HG03457 (cell line): Measurements from ENCODE around the gene GUSB.

Experiments used
- ATAC-seq: cut with Tn5 transposase; IDR thresholded peaks from one replicate; pipeline ENCODE4 v1.9.1; 2021; ENCODE audit warnings: moderate number of reproducible peaks; ENCODE audit not compliant: unreplicated experiment

The GUSB gene

GRCh38 chr7:65931685-65932084 lies 50.3 kb downstream of the GUSB start:
- no peak for ATAC-seq

DNA sequence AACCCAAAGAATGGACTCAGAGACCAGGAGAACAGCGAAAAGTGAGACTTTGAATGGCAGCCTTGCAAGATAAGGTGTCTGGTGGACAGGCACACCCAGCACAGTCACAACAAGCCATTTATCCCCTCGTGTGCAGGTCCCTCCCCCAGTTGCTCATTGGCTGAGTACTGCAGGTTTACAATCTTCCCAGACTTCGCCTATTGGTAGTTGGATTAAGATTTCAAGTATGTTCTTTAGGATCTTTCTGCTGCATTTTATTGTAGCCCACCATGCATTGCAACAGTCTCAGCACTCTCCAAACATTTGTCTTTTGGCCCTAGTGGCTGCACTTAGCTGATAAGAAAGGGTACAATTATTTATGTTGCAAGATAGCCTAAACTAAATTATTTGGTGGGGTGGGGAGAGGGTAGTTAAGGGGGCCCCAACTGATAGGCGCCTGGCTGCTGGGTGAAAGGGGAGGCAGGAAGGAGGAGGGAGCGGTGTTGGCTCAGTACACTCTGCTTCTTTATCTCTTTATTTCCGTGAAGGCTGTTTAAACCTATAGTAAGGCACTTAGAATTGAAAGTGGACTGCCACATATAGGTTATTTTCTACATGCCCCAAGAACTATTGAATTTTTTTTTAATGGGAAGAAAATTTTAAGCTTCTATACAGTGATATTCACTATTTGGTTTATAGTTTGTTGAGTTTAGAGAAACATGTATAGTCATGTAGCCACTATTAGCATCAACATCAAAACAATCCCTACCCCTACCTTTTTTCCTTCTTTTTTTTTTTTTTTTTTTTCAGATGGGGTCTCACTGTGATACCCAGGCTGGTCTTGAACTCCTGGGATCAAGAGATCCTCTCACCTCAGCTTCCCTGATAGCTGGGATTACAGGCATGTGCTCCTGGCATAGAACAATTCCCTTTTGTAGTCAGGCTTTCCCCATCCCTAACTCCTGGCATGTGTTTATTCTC lies 54.2 kb downstream of the GUSB start:
- ATAC-seq = no peak

DNA sequence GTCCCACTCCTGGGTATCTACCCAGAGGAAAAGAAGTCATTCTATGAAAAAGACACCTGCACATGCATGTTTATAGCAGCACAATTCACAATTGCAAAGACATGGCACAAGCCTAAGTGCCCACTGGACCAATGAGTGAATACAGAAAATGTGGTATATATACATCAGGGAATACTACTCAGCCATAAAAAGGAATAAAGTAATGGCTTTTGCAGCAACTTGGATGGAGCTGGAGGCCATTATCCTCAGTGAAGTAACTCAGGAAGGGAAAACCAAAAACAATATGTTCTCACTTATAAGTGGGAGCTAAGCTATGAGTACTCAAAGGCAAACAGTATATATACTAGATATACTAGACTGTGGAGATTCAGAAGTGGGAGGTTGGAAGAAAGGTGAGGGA lies 55.4 kb downstream of the GUSB start:
- no peak for ATAC-seq

DNA sequence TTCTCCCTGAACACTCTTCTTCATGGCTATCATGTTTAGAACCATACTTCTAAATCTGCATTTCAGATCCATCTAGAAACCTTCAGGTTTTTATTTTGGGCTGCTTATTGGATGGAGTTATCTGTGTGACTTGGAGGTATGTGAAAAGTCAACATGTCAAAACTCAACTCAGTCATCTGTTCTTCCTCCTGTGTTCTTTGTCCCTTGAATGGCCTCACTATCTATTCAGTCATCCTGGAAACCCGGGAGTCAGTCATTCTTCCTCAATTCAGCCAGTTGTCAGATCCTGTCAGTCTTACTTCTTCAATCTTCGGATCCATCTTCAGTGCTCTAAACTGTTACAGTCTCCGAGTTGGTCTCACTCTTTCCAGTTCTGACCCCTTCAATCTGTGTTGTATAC lies 57.0 kb downstream of the GUSB start:
- no peak for ATAC-seq

DNA sequence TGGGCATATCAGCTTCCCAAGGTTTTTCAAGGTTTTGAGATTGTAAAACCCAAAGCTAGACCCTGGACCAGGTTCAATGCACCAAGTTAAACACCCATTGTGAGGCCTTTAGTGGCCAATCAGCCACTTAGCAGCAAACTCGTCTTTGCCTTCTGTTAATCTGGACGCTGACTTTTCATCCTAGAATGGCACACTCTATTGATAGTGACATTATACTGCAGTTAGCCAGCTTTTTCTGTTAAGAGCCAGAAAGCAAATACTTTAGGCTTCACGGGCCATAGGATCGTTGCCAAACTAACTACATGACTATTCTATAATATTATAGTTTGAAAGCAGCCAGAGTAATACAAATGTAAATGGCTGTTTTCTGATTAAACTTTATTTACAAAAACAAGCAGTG lies 57.8 kb downstream of the GUSB start:
- ATAC-seq = no peak

- no peak for ATAC-seq
Measured at GRCh38 chr7:65923316-65923715, 58.7 kb downstream of the GUSB start.

GRCh38 chr7:65915921-65916657 lies 65.9 kb downstream of the GUSB start:
- ATAC-seq = no peak

GRCh38 chr7:65912237-65912636 lies 69.8 kb downstream of the GUSB start:
- ATAC-seq = no peak
